ENCODE data around the gene PPARG.

GRCh38 chr3:12308517-12308916 is 19.6 kb downstream of the PPARG start:
- TF ChIP-seq POLR2A (IDR thresholded peaks at IDR 0.05; ENCODE audit: low read depth, low read length), result no peak
- TF ChIP-seq CTCF (IDR thresholded peaks at IDR 0.05; ENCODE audit: extremely low read depth in 1 of 2, insufficient read depth in 1 of 2, low read depth in 1 of 2, low read length in 2 of 2), result no peak
- TF ChIP-seq EZH2 (IDR thresholded peaks at IDR 0.05; ENCODE audit: borderline replicate concordance, low read depth, low read length, severe bottlenecking), result no peak
- no peak for TF ChIP-seq POLR2AphosphoS5 (IDR thresholded peaks at IDR 0.05; ENCODE audit: insufficient read depth, low read depth, low read length)
- no peak for TF ChIP-seq MAX (IDR thresholded peaks at IDR 0.05; ENCODE audit: insufficient read depth, insufficient read length)

Data from endothelial cell of umbilical vein (primary cell).